Activated T-cell treated with anti-CD3 and anti-CD28 coated beads, Interleukin-2, amount 50 U/mL, for 4 hours (primary cell): Measurements from ENCODE around the gene MRPS34. TPM values are rescaled to one million over a fixed set of nuclear protein-coding genes. Genes with fewer than 3 reads are reported as not detected.

Experiments
- ATAC-seq, 2 donors: fragments of 200-7000 bp; cut with Tn5 transposase; one replicate each; pipeline ENCODE4 v1.10.0; 2021
- DNase-seq: peaks from one replicate; pipeline ENCODE4 v3.0.0-alpha.2; 2020
- H3K27me3 Mint-ChIP-seq: one replicate; pipeline ENCODE4 v1.8.0; 2021; ENCODE audit warnings: low read depth, mixed read lengths
- H3K36me3 Mint-ChIP-seq: one replicate; pipeline ENCODE4 v1.8.0; 2022; ENCODE audit warnings: mixed read lengths; ENCODE audit not compliant: insufficient read depth
- H3K4me1 Mint-ChIP-seq: one replicate; pipeline ENCODE4 v1.8.0; 2021; ENCODE audit warnings: low read depth, mixed read lengths
- H3K4me3 Mint-ChIP-seq: one replicate; pipeline ENCODE4 v1.8.0; 2021; ENCODE audit warnings: mild to moderate bottlenecking, moderate library complexity, mixed read lengths
- H3K9me3 Mint-ChIP-seq: one replicate; pipeline ENCODE4 v1.8.0; 2021; ENCODE audit warnings: mixed read lengths
- total RNA-seq, 3 donors: library from RNA; stranded (reverse); gene quantifications; one replicate each; pipeline ENCODE4 v1.2.1, GENCODE V29; 2021

The MRPS34 gene
- 100 to 1,000 TPM; 223 to 288 (median 265) TPM for total RNA-seq

GRCh38 chr16:1772908-1773702 lies at the start of gene MRPS34:
MRPS34 (minus strand) TSS chr16:1773134; CDS start chr16:1773119, 15 bp downstream.
- peak; percentile 71 for DNase-seq
- Mint-ChIP-seq H3K4me3 (peak within 1 kb of the TSS; percentile 100), H3K4me1 (peaks cover 14% of the 10 kb centered on the region)

GRCh38 chr16:1821861-1822611 lies 49.1 kb upstream of the MRPS34 start:
- DNase-seq (no peak), ATAC-seq (no peak)
- Mint-ChIP-seq H3K36me3 (peaks cover 2% of the 10 kb centered on the region), H3K4me3 (no peak overlapping the region), H3K4me1 (peaks cover 19% of the 10 kb centered on the region), H3K9me3 (no peaks in the 10 kb centered on the region), H3K27me3 (no peaks in the 10 kb centered on the region)

More at GRCh38 chr16:1772908-1773702, at the start of gene MRPS34:
- H3K27me3 Mint-ChIP-seq = no peaks in the 10 kb centered on the region
- ATAC-seq = peak; percentile 55 to 59
- no peaks in the 10 kb centered on the region for H3K9me3 Mint-ChIP-seq
- peaks cover 5% of the 10 kb centered on the region for H3K36me3 Mint-ChIP-seq

GRCh38 chr16:1820946-1821290 lies 48.0 kb upstream of the MRPS34 start:
- DNase-seq = no peak
- no peak for ATAC-seq
- H3K27me3 Mint-ChIP-seq = no peaks in the 10 kb centered on the region
- H3K4me3 Mint-ChIP-seq = no peak overlapping the region
- peaks cover 18% of the 10 kb centered on the region for H3K4me1 Mint-ChIP-seq
- H3K9me3 Mint-ChIP-seq = no peaks in the 10 kb centered on the region
- H3K36me3 Mint-ChIP-seq = peaks cover 2% of the 10 kb centered on the region

- Mint-ChIP-seq H3K27me3 (no peaks in the 10 kb centered on the region), H3K4me3 (no peak overlapping the region), H3K9me3 (no peaks in the 10 kb centered on the region), H3K4me1 (peaks cover 12% of the 10 kb centered on the region), H3K36me3 (peaks cover 5% of the 10 kb centered on the region)
- DNase-seq = no peak
- ATAC-seq = no peak
These were observed 47.4 kb upstream of the MRPS34 start for GRCh38 chr16:1820096-1820945.

- Mint-ChIP-seq H3K4me1 (peaks cover 9% of the 10 kb centered on the region), H3K27me3 (no peaks in the 10 kb centered on the region), H3K9me3 (no peaks in the 10 kb centered on the region), H3K36me3 (peaks cover 9% of the 10 kb centered on the region), H3K4me3 (no peak overlapping the region)
- DNase-seq (no peak), ATAC-seq (no peak)
These were observed 46.7 kb upstream of the MRPS34 start for GRCh38 chr16:1819611-1820010.

- no peak overlapping the region for H3K4me3 Mint-ChIP-seq
- peaks cover 9% of the 10 kb centered on the region for H3K36me3 Mint-ChIP-seq
- DNase-seq = no peak
- no peaks in the 10 kb centered on the region for H3K9me3 Mint-ChIP-seq
- H3K27me3 Mint-ChIP-seq = no peaks in the 10 kb centered on the region
- peaks cover 3% of the 10 kb centered on the region for H3K4me1 Mint-ChIP-seq
- no peak for ATAC-seq
These were observed 46.1 kb upstream of the MRPS34 start for GRCh38 chr16:1818873-1819525.

- Mint-ChIP-seq H3K36me3 (peaks cover 11% of the 10 kb centered on the region), H3K4me1 (peaks cover under 1% of the 10 kb centered on the region), H3K4me3 (no peak overlapping the region), H3K27me3 (no peaks in the 10 kb centered on the region), H3K9me3 (no peaks in the 10 kb centered on the region)
- DNase-seq (no peak), ATAC-seq (no peak)
These were observed 45.4 kb upstream of the MRPS34 start for GRCh38 chr16:1818204-1818872.

GRCh38 chr16:1817716-1818115 lies 44.8 kb upstream of the MRPS34 start:
- Mint-ChIP-seq H3K9me3 (no peaks in the 10 kb centered on the region), H3K27me3 (no peaks in the 10 kb centered on the region), H3K36me3 (peaks cover 11% of the 10 kb centered on the region), H3K4me3 (no peak overlapping the region), H3K4me1 (peaks cover 5% of the 10 kb centered on the region)
- ATAC-seq (no peak), DNase-seq (no peak)

GRCh38 chr16:1817276-1817589 lies 44.3 kb upstream of the MRPS34 start:
- H3K4me1 Mint-ChIP-seq = peaks cover 7% of the 10 kb centered on the region
- ATAC-seq = no peak
- no peaks in the 10 kb centered on the region for H3K9me3 Mint-ChIP-seq
- peaks cover 11% of the 10 kb centered on the region for H3K36me3 Mint-ChIP-seq
- no peak overlapping the region for H3K4me3 Mint-ChIP-seq
- H3K27me3 Mint-ChIP-seq = no peaks in the 10 kb centered on the region
- no peak for DNase-seq

GRCh38 chr16:1816396-1817275 lies 43.7 kb upstream of the MRPS34 start:
- H3K9me3 Mint-ChIP-seq = no peaks in the 10 kb centered on the region
- H3K36me3 Mint-ChIP-seq = peaks cover 11% of the 10 kb centered on the region
- peaks cover 7% of the 10 kb centered on the region for H3K4me1 Mint-ChIP-seq
- no peak overlapping the region for H3K4me3 Mint-ChIP-seq
- DNase-seq (no peak), ATAC-seq (no peak)
- no peaks in the 10 kb centered on the region for H3K27me3 Mint-ChIP-seq

- Mint-ChIP-seq H3K9me3 (no peaks in the 10 kb centered on the region), H3K27me3 (no peaks in the 10 kb centered on the region), H3K4me1 (peaks cover 7% of the 10 kb centered on the region), H3K36me3 (peaks cover 11% of the 10 kb centered on the region), H3K4me3 (no peak overlapping the region)
- DNase-seq = no peak
- ATAC-seq = no peak
These were observed 42.5 kb upstream of the MRPS34 start for GRCh38 chr16:1815461-1815860.

- Mint-ChIP-seq H3K4me3 (no peak overlapping the region), H3K27me3 (no peaks in the 10 kb centered on the region), H3K9me3 (no peaks in the 10 kb centered on the region), H3K4me1 (peaks cover 7% of the 10 kb centered on the region), H3K36me3 (peaks cover 12% of the 10 kb centered on the region)
- peak; percentile 48 for DNase-seq
- peak; percentile 61 to 82 for ATAC-seq
These were observed 39.8 kb upstream of the MRPS34 start for GRCh38 chr16:1812732-1813163.

- ATAC-seq (no peak), DNase-seq (no peak)
- H3K9me3 Mint-ChIP-seq = no peaks in the 10 kb centered on the region
- H3K27me3 Mint-ChIP-seq = no peaks in the 10 kb centered on the region
- H3K4me3 Mint-ChIP-seq = no peak overlapping the region
- H3K36me3 Mint-ChIP-seq = peaks cover 18% of the 10 kb centered on the region
- H3K4me1 Mint-ChIP-seq = peaks cover 7% of the 10 kb centered on the region
These were observed 37.6 kb upstream of the MRPS34 start for GRCh38 chr16:1810536-1810935.
